ENCODE data around the gene ITGAE. TPM values are rescaled to one million over a fixed set of nuclear protein-coding genes. Genes with fewer than 3 reads are reported as not detected.

The ITGAE gene
- total and polyA plus RNA-seq, 12 donors, result 4.9 to 85.4 (median 33.7) TPM

DNA sequence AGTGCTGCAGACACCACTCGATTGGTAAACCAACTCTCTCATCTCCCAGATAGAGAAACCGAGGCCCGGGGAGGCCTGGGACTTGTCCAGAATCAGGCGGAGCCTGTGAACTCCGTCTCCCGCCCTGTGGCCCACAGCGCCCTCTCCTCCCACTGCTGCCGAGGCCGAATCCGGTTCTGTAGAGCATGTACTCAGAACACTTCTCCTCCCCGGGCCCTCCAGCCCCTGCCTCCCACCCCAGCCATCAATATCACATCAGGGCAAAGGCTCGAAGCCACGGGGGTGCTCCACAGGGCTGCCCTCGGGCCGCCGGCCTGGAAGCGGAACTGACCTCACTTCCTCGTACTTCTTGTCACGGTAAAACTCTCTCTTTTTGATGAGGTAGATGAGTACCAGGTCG is 119.4 kb downstream of the ITGAE start:
- DNase-seq, result no peak
- Histone ChIP-seq H3K4me3 (no peak overlapping the region), H3K4me1 (replicated peaks in 1 of 2) (peaks cover 4 to 7% of the 10 kb centered on the region in 2 donors), H3K36me3 (replicated peaks in 1 of 2) (no peaks in the 10 kb centered on the region), H3K9me3 (replicated peaks in 1 of 3) (no peaks in the 10 kb centered on the region), H3K27me3 (peaks cover 4% of the 10 kb centered on the region), H3K27ac (no peak overlapping the region)
- 72 to 79% (median 76%) methylated on average over 20 of the region's 20 CpGs for WGBS, 4 donors
- TF ChIP-seq POLR2A (IDR thresholded peaks at IDR 0.05), result no peak
- TF ChIP-seq, protein P1, sequence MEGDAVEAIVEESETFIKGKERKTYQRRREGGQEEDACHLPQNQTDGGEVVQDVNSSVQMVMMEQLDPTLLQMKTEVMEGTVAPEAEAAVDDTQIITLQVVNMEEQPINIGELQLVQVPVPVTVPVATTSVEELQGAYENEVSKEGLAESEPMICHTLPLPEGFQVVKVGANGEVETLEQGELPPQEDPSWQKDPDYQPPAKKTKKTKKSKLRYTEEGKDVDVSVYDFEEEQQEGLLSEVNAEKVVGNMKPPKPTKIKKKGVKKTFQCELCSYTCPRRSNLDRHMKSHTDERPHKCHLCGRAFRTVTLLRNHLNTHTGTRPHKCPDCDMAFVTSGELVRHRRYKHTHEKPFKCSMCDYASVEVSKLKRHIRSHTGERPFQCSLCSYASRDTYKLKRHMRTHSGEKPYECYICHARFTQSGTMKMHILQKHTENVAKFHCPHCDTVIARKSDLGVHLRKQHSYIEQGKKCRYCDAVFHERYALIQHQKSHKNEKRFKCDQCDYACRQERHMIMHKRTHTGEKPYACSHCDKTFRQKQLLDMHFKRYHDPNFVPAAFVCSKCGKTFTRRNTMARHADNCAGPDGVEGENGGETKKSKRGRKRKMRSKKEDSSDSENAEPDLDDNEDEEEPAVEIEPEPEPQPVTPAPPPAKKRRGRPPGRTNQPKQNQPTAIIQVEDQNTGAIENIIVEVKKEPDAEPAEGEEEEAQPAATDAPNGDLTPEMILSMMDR (IDR thresholded peaks at IDR 0.05), result no peak
- intact Hi-C loops (cut with DNase I), result no loop called here

DNA sequence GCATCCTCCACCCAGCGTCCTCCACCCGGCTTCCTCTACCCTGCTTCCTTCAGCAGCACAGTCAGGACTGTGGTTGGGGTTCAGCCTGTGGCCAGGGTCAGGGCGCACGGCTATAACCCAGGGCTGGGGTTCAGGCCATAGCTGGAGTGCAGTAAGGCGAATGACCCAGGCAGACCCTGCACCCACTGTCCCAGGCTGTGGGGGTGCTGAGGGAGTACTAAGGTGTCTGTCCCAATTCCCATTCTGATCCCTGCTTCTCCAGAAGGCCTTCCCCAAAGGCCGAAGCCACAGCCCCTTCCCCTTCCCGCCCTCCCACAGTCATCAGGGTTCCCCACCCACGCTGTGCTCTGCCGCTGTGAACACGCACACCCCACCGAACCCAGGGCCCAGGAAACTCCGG is 119.9 kb downstream of the ITGAE start:
- H3K4me3 ChIP-seq, result no peak overlapping the region
- H3K9me3 ChIP-seq (replicated peaks in 1 of 3), result no peaks in the 10 kb centered on the region
- no peaks in the 10 kb centered on the region for H3K36me3 ChIP-seq (replicated peaks in 1 of 2)
- H3K27ac ChIP-seq, result no peak overlapping the region
- H3K27me3 ChIP-seq, result peaks cover 4% of the 10 kb centered on the region
- intact Hi-C loops (cut with DNase I), result no loop called here
- H3K4me1 ChIP-seq (replicated peaks in 1 of 2), result peaks cover 4 to 7% of the 10 kb centered on the region in 2 donors
- WGBS, 4 donors, result 75 to 88% (median 79%) methylated on average over 9 to 12 of the region's 12 CpGs
- TF ChIP-seq POLR2A (IDR thresholded peaks at IDR 0.05), result no peak
- TF ChIP-seq, protein P1 (IDR thresholded peaks at IDR 0.05), result no peak
- DNase-seq, result peak in 1 of 7 donors; percentile 12

DNA sequence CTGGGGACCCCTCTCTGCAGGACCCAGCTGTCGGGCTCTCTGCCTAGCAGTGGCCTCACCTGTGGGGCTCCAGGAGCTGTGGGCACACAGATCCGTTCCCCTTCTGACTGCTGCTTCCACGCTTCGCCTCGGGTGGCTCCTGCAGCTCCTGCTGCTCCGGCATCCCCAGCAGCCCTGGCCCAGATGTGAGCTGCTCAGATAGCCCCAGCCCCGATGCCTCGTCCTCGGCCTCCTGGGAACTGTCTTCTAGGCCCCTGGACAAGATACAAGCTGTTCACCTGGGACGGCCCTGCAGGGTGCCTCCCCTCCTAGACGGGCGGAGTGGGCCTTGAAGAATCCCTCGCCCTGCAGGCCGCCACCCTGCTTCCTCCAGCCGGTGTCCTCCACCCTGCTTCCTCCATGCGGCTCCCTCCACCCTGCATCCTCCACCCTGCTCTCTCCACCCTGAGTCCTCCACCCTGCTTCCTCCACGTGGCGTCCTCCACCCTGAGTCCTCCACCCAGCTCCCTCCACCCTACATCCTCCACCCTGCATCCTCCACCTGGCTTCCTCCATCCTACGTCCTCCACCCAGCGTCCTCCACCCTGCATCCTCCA is 121.4 kb downstream of the ITGAE start:
- no peak for DNase-seq
- H3K9me3 ChIP-seq (replicated peaks in 1 of 3), result no peaks in the 10 kb centered on the region
- no peak overlapping the region for H3K27ac ChIP-seq
- no peak overlapping the region for H3K4me3 ChIP-seq
- peaks cover 4 to 7% of the 10 kb centered on the region in 2 donors for H3K4me1 ChIP-seq (replicated peaks in 1 of 2)
- WGBS, 4 donors, result 68 to 75% (median 69%) methylated on average over 5 to 20 of the region's 20 CpGs
- no peaks in the 10 kb centered on the region for H3K36me3 ChIP-seq (replicated peaks in 1 of 2)
- intact Hi-C loops (cut with DNase I), result no loop called here
- H3K27me3 ChIP-seq, result peaks cover 4% of the 10 kb centered on the region
- TF ChIP-seq POLR2A (IDR thresholded peaks at IDR 0.05), result no peak
- TF ChIP-seq, protein P1 (IDR thresholded peaks at IDR 0.05), result no peak

DNA sequence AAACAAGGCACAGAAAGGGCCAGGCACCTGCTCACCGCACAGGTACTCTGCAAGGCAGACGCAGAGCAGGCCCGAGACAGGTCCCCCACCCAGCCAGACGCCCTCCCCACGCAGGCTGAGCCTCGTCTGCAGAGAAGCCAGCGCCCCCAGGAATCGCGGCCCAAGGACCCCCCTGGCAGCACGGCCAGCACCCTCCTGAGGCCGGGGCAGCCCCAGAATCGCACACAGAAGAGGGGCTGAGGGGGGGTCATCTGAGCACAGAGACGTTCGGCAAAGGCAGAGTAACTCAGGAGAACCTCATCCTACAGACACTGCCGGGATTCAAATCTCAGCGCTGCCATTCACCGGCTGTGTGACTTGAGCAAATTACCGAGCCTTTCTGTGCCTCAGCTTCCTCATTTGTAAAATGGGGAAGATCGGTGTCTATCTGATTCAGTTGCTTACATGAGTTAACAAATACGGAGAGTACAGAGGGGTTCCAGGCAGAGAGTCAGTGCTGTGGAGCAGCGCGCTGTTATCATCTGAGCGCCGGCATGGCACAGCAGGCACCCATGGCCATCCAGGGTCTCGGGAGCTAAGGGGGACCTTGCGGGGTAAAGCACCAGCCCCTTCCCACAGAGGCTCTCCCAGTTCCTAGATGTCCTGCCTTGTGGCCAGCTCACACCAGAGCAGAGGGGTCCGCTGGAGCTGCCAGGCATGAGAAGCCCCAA is 122.0 kb downstream of the ITGAE start:
- Histone ChIP-seq H3K27ac (no peak overlapping the region), H3K36me3 (replicated peaks in 1 of 2) (no peaks in the 10 kb centered on the region), H3K4me3 (no peak overlapping the region), H3K27me3 (peaks cover 4% of the 10 kb centered on the region), H3K9me3 (replicated peaks in 1 of 3) (no peaks in the 10 kb centered on the region), H3K4me1 (replicated peaks in 1 of 2) (peaks cover 4 to 7% of the 10 kb centered on the region in 2 donors)
- WGBS, 4 donors, result 69 to 78% (median 75%) methylated on average over 8 to 27 of the region's 27 CpGs
- no peak for DNase-seq
- TF ChIP-seq POLR2A (IDR thresholded peaks at IDR 0.05), result no peak
- TF ChIP-seq, protein P1 (IDR thresholded peaks at IDR 0.05), result no peak
- intact Hi-C loops (cut with DNase I), result no loop called here
